ENCODE measurements around the gene EFNB3. TPM values are rescaled to one million over a fixed set of nuclear protein-coding genes. Genes with fewer than 3 reads are reported as not detected.

Gene EFNB3
- total RNA-seq, 1 experiment from 2014 or later = 2.5 TPM

- in situ Hi-C loops (cut with HindIII; ENCODE audit: low pct_unique_long_range_greater_than_20kb, low sequenced_read_pairs) (no loop called here), intact Hi-C loops (cut with micrococcal nuclease; ENCODE audit: unreplicated experiment) (no loop called here)
- Histone ChIP-seq H3K27me3 (ENCODE audit: control insufficient read depth, insufficient read depth, low read length) (no peaks in the 10 kb centered on the region), H3K9me3 (ENCODE audit: control insufficient read depth, insufficient read depth, low read depth, low read length) (no peaks in the 10 kb centered on the region), H3K36me3 (ENCODE audit: control insufficient read depth, insufficient read depth, low read length) (no peaks in the 10 kb centered on the region), H3K4me1 (ENCODE audit: control insufficient read depth, insufficient read depth, low read length) (no peaks in the 10 kb centered on the region), H3K4me3 (ENCODE audit: low read depth in 2 of 2, low read length in 2 of 2) (no peak overlapping the region), H3K27ac (ENCODE audit: low read length) (no peak overlapping the region)
- TF ChIP-seq REST (IDR thresholded peaks at IDR 0.05; ENCODE audit: insufficient read depth in 1 of 2, low read depth in 2 of 2, low read length in 1 of 2) (no peak), CTCF (IDR thresholded peaks at IDR 0.05) (no peak), SIN3A (IDR thresholded peaks at IDR 0.05; ENCODE audit: borderline replicate concordance, insufficient read depth, low read depth, low read length) (no peak), TCF7L2 (IDR thresholded peaks at IDR 0.05; ENCODE audit: low read depth, low read length) (no peak), POLR2AphosphoS5 (IDR thresholded peaks at IDR 0.05; ENCODE audit: low read depth, low read length) (no peak)
- ATAC-seq = no peak
- ChIA-PET CTCF (no interaction called here), POLR2A (no interaction called here)
- no peak for DNase-seq (ENCODE audit: low read depth, low spot score)
- no TSS peak for BruUV-seq (replicated peaks)
These were observed 7.0 kb upstream of the EFNB3 start for GRCh38 chr17:7697828-7698588.

GRCh38 chr17:7700510-7700909 is 4.5 kb upstream of the EFNB3 start:
- in situ Hi-C loops (cut with HindIII; ENCODE audit: low pct_unique_long_range_greater_than_20kb, low sequenced_read_pairs) (no loop called here), intact Hi-C loops (cut with micrococcal nuclease; ENCODE audit: unreplicated experiment) (no loop called here)
- POLR2A ChIA-PET = interaction anchor here (0.6 to 0.7 kb wide), 2 partner anchors 14 to 50 kb away, joined by 3 to 7 read pairs; partner anchors contain the start of gene ATP1B2
- Histone ChIP-seq H3K27me3 (ENCODE audit: control insufficient read depth, insufficient read depth, low read length) (no peaks in the 10 kb centered on the region), H3K36me3 (ENCODE audit: control insufficient read depth, insufficient read depth, low read length) (no peaks in the 10 kb centered on the region), H3K4me3 (ENCODE audit: low read depth in 2 of 2, low read length in 2 of 2) (no peak overlapping the region), H3K27ac (ENCODE audit: low read length) (no peak overlapping the region), H3K4me1 (ENCODE audit: control insufficient read depth, insufficient read depth, low read length) (peaks cover 10% of the 10 kb centered on the region; the same call in 1 of the 2 replicates), H3K9me3 (ENCODE audit: control insufficient read depth, insufficient read depth, low read depth, low read length) (no peaks in the 10 kb centered on the region)
- DNase-seq (ENCODE audit: low read depth, low spot score) (no peak), ATAC-seq (no peak)
- TF ChIP-seq REST (IDR thresholded peaks at IDR 0.05; ENCODE audit: insufficient read depth in 1 of 2, low read depth in 2 of 2, low read length in 1 of 2) (no peak), CTCF (IDR thresholded peaks at IDR 0.05) (no peak), SIN3A (IDR thresholded peaks at IDR 0.05; ENCODE audit: borderline replicate concordance, insufficient read depth, low read depth, low read length) (no peak), POLR2AphosphoS5 (IDR thresholded peaks at IDR 0.05; ENCODE audit: low read depth, low read length) (no peak), TCF7L2 (IDR thresholded peaks at IDR 0.05; ENCODE audit: low read depth, low read length) (no peak)
- CTCF ChIA-PET = no interaction called here
- no TSS peak for BruUV-seq (replicated peaks)

Data from Panc1 (cell line).